ENCODE measurements around the gene CYP46A1. TPM values are rescaled to one million over a fixed set of nuclear protein-coding genes. Genes with fewer than 3 reads are reported as not detected.

The CYP46A1 gene
- polyA plus RNA-seq, 2 donors: 0.16 to 0.20 TPM

DNA sequence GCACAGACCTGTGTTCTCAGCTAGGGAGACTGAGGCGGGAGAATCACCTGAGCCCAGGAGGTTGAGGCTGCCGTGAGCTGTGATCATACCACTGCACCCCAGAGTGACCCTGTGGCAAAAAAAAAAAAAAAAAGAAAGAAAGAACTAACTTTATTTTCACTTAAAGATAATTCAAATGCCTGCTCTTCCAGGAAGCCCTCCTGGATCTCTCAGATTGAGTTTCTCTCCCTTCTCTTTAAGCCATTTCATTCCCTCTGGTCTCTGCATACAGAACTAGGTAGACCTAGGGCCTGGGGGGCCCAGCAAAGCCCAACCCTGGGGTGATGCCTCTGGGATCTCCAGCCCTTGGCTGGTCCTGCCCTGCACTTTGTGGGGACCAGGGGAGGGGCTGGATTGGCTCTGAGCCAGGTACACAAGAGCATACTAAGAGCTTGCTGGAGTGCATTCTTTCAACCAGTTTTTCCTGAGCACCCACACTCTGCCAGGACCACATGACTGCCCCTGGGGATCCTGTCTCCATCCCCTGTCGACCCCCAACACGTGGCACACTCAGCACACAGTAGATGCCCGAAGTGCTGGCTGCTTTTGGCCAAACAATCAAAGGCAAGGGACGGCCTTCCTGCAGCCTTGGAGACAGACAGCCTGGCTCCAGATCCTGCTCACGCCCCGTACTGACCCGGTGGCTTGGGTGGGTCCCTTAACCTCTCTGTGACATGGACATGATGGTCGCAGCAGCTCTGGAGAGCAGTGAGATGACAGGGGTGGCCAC is 52.7 kb downstream of the CYP46A1 start:
- Histone ChIP-seq H3K4me1 (ENCODE audit: control insufficient read depth in 2 of 2, insufficient read depth in 2 of 2, low read length in 1 of 2) (peaks cover 0 to 10% of the 10 kb centered on the region in 2 donors), H3K27ac (ENCODE audit: low read depth in 2 of 2, low read length in 1 of 2) (peak overlapping the region in 1 of 2 donors; percentile 63)

DNA sequence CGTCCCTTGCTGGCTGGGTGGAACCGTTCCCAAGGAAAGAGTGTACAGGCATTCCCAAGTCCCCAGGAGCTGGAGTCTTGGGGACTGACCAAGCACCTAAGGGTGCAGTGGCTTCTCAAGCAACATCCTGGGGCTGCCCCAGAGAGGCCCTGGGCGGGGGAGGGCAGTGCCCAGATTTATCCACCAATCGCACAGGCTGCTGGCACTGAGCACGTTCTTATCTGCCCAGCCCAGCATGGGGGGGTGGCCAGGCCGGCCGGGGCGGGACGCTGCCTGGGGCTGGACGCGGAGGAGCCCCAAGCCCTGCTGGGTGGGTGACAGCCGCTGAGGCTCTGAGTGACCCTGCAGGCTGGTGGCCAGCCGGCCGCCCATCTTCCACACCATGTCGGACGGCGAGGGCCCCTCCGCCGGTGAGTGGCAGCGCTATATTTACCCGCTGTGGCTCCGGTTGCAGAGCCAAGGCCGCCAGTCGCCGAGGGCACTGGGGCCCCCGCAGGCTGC is 53.4 kb downstream of the CYP46A1 start:
- H3K9me3 ChIP-seq (ENCODE audit: control insufficient read depth in 2 of 2, insufficient read depth in 1 of 2, low read depth in 1 of 2, low read length in 1 of 2): no peaks in the 10 kb centered on the region
- peak overlapping the region; percentile 3 to 28 for H3K27ac ChIP-seq (ENCODE audit: low read depth in 2 of 2, low read length in 1 of 2)
- 7 to 20% methylated on average over 22 to 26 of the region's 26 CpGs for WGBS, 2 donors
- no peaks in the 10 kb centered on the region for H3K36me3 ChIP-seq (ENCODE audit: control insufficient read depth in 2 of 2, insufficient read depth in 2 of 2, low read length in 1 of 2)
- no peaks in the 10 kb centered on the region for H3K27me3 ChIP-seq (ENCODE audit: control insufficient read depth in 1 of 2, insufficient read depth in 2 of 2, low read length in 2 of 2)
- H3K4me1 ChIP-seq (ENCODE audit: control insufficient read depth in 2 of 2, insufficient read depth in 2 of 2, low read length in 1 of 2): peaks cover 0 to 9% of the 10 kb centered on the region in 2 donors
- peak overlapping the region; percentile 27 to 46 for H3K4me3 ChIP-seq (ENCODE audit: low read depth in 1 of 2, low read length in 2 of 2)

More for the DNA sequence above, 52.7 kb downstream of the CYP46A1 start:
- Histone ChIP-seq H3K36me3 (ENCODE audit: control insufficient read depth in 2 of 2, insufficient read depth in 2 of 2, low read length in 1 of 2) (no peaks in the 10 kb centered on the region), H3K9me3 (ENCODE audit: control insufficient read depth in 2 of 2, insufficient read depth in 1 of 2, low read depth in 1 of 2, low read length in 1 of 2) (no peaks in the 10 kb centered on the region), H3K27me3 (ENCODE audit: control insufficient read depth in 1 of 2, insufficient read depth in 2 of 2, low read length in 2 of 2) (no peaks in the 10 kb centered on the region), H3K4me3 (ENCODE audit: low read depth in 1 of 2, low read length in 2 of 2) (no peak overlapping the region)
- 24 to 26% methylated on average over 10 of the region's 10 CpGs for WGBS, 2 donors

DNA sequence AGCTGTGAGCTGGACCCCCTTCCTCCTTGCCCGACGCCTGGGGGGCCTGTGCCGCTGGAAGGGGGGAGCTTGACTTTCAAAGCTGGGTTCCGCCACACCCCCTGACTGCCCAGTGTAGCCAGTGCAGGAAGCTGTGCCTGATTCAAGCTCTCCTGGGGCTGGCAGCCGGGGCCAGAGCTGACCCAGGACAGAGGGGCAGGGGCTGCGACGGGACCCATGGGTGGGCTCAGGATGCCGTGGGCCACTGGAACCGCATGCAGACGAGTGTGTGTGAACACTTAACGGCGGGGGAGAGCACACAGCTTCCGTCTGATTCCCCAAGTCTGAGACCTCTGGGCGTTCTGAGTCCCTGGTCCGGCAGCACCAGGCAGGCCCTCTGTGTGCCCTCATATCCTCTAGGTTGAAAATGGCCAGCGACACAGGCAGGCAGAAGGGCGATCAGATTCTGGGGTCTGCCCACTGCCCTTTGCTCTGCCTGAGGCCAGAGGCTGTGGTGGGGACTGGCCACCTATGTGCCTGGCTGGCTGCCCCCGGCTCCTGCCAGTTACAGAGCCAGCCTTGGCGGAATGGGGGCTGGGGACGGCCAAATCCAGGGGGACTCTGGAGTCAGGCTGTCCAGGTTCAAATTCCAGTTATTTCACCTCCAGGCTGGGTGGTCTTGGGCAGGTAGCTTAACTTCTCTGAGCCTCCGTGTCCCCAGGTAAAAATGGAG is 54.0 kb downstream of the CYP46A1 start:
- WGBS, 2 donors: 44 to 45% methylated on average over 21 of the region's 21 CpGs
- Histone ChIP-seq H3K36me3 (ENCODE audit: control insufficient read depth in 2 of 2, insufficient read depth in 2 of 2, low read length in 1 of 2) (no peaks in the 10 kb centered on the region), H3K9me3 (ENCODE audit: control insufficient read depth in 2 of 2, insufficient read depth in 1 of 2, low read depth in 1 of 2, low read length in 1 of 2) (no peaks in the 10 kb centered on the region), H3K4me1 (ENCODE audit: control insufficient read depth in 2 of 2, insufficient read depth in 2 of 2, low read length in 1 of 2) (peaks cover 0 to 9% of the 10 kb centered on the region in 2 donors), H3K27me3 (ENCODE audit: control insufficient read depth in 1 of 2, insufficient read depth in 2 of 2, low read length in 2 of 2) (no peaks in the 10 kb centered on the region), H3K4me3 (ENCODE audit: low read depth in 1 of 2, low read length in 2 of 2) (peak overlapping the region; percentile 27 to 46), H3K27ac (ENCODE audit: low read depth in 2 of 2, low read length in 1 of 2) (peak overlapping the region; percentile 3 to 28)

DNA sequence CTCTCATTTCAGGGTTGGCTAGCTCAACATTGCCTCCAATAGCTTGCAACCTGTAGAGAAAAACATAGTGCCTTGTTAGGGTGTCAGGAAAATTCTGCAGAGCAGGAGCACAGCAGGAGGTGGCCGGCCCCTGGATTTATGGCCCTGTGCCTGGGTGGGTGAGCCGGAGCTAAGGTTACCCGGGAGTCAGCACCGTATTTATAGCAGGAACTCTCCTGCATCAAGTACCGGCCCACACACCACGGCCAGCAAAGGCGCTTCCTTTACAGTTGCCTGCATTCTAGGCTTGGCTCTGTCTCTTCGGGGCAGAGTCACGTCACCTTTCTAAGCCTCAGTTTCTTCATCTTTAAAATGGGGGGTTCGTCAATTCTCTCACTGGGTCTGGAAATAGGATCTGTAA is 56.3 kb downstream of the CYP46A1 start:
- Histone ChIP-seq H3K4me3 (ENCODE audit: low read depth in 1 of 2, low read length in 2 of 2) (no peak overlapping the region), H3K27ac (ENCODE audit: low read depth in 2 of 2, low read length in 1 of 2) (peak overlapping the region; percentile 16 to 27), H3K4me1 (ENCODE audit: control insufficient read depth in 2 of 2, insufficient read depth in 2 of 2, low read length in 1 of 2) (peaks cover 0 to 5% of the 10 kb centered on the region in 2 donors), H3K9me3 (ENCODE audit: control insufficient read depth in 2 of 2, insufficient read depth in 1 of 2, low read depth in 1 of 2, low read length in 1 of 2) (no peaks in the 10 kb centered on the region), H3K36me3 (ENCODE audit: control insufficient read depth in 2 of 2, insufficient read depth in 2 of 2, low read length in 1 of 2) (no peaks in the 10 kb centered on the region), H3K27me3 (ENCODE audit: control insufficient read depth in 1 of 2, insufficient read depth in 2 of 2, low read length in 2 of 2) (no peaks in the 10 kb centered on the region)
- WGBS, 2 donors: 63 to 67% methylated on average over 10 of the region's 10 CpGs

DNA sequence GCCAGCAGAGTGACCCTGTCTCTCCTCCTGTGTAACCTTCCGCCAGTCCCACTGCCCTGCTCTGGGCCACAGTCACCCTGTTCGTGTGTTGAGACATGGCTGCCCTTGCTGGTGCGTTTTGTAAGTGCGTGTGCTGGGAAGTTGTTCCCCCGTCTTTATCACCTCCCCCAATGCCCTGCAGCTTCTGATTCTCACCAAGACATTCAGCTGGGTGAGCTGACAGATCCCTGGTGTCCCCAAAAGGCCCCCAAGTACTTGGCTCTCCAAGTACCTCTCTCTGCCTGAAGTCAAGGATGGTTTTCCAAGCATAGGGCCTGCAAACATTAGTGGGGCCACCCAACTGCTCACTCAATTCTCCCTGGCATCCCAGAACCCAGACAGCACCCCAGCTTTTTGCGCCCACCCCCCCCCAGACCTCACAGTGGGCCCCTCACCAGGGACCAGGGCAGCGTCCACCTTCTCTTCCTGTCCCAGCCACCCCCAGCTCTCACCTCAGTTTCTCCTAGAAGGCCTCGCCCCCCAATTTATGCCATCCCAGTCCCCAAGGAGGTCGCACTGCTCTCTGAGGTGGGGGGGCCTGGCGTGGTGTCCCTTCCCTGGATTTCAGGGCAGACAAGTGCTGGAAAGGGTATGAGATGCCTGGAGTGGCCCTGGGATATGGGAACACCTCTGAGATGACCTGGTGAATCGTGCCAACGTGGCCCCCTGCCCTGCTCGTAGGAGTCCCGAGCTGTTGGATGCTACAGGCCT is 57.3 kb downstream of the CYP46A1 start:
- 87 to 91% methylated on average over 14 of the region's 14 CpGs for WGBS, 2 donors
- Histone ChIP-seq H3K27ac (ENCODE audit: low read depth in 2 of 2, low read length in 1 of 2) (peak overlapping the region in 1 of 2 donors; percentile 5), H3K36me3 (ENCODE audit: control insufficient read depth in 2 of 2, insufficient read depth in 2 of 2, low read length in 1 of 2) (no peaks in the 10 kb centered on the region), H3K27me3 (ENCODE audit: control insufficient read depth in 1 of 2, insufficient read depth in 2 of 2, low read length in 2 of 2) (no peaks in the 10 kb centered on the region), H3K9me3 (ENCODE audit: control insufficient read depth in 2 of 2, insufficient read depth in 1 of 2, low read depth in 1 of 2, low read length in 1 of 2) (no peaks in the 10 kb centered on the region), H3K4me3 (ENCODE audit: low read depth in 1 of 2, low read length in 2 of 2) (no peak overlapping the region), H3K4me1 (ENCODE audit: control insufficient read depth in 2 of 2, insufficient read depth in 2 of 2, low read length in 1 of 2) (peaks cover 0 to 8% of the 10 kb centered on the region in 2 donors)

DNA sequence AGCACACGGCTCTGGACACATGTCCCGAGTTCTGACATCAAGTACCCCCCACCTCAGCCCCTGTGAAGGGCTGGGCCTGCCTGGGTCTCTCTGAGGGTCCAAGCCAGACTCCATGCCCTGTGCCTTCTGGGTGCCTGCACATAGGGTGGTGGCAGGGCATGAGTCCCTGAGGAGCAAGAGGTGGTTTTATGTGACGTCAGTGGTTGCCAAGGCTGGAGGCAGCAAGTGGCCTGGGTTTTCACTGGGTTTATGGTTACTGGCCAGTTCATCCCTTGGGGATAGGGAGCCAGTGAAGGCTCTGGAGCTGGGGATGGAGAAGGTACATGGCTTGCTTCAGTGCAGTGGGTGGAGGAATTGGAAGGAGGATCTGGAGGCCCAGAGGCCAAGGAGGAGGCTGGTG is 58.0 kb downstream of the CYP46A1 start:
- Histone ChIP-seq H3K9me3 (ENCODE audit: control insufficient read depth in 2 of 2, insufficient read depth in 1 of 2, low read depth in 1 of 2, low read length in 1 of 2) (no peaks in the 10 kb centered on the region), H3K36me3 (ENCODE audit: control insufficient read depth in 2 of 2, insufficient read depth in 2 of 2, low read length in 1 of 2) (no peaks in the 10 kb centered on the region), H3K27me3 (ENCODE audit: control insufficient read depth in 1 of 2, insufficient read depth in 2 of 2, low read length in 2 of 2) (no peaks in the 10 kb centered on the region), H3K4me3 (ENCODE audit: low read depth in 1 of 2, low read length in 2 of 2) (no peak overlapping the region), H3K4me1 (ENCODE audit: control insufficient read depth in 2 of 2, insufficient read depth in 2 of 2, low read length in 1 of 2) (peaks cover 0 to 10% of the 10 kb centered on the region in 2 donors), H3K27ac (ENCODE audit: low read depth in 2 of 2, low read length in 1 of 2) (no peak overlapping the region)
- 77 to 88% methylated on average over 3 of the region's 3 CpGs for WGBS, 2 donors

DNA sequence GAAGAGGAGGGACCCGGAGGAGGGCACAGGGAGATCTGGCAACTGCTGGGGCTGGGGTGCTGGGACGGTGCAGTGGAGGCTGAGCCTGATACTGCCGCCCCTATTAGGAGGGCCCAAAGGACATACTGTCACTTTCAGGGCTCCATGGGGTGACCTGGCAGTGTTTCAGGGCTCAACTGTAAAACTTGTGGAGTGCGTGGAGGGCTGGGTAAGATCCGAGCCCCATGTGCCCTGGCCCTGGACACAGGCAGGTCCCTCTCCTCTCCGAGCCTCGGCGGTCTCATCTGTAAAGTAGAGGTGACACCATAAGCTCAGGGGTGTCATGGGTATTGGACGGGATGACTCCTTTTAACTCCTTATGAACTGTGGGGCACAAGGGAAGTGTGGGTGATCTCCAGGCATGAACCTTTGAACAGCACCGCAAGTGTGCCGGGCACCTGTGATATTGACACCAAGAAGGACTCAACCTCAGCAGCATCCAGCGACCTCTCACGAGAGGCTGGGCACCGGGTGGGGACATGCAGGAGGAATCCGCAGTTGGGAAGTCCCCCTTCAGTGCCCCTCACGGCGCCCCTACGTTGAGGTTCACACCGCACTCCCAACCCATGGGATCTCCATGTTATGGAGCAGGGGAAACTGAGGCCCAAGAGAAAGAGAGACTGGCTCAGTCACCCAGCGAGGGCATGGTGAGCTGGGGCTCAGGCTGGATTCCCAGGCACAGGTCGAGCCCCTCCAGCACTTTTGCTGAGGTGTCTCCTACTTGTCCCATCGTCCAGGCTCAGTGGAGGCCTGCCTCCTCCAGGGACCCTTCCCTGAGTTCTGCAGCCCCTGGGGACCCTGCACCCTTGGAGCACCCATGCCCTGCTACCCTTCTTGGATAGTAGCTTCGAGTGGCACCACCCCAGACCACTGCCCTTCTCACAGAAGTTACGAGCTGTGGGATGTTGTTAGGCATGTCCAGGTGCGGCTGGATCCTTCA is 58.7 kb downstream of the CYP46A1 start:
- WGBS, 2 donors: 89 to 92% methylated on average over 24 to 25 of the region's 25 CpGs
- H3K9me3 ChIP-seq (ENCODE audit: control insufficient read depth in 2 of 2, insufficient read depth in 1 of 2, low read depth in 1 of 2, low read length in 1 of 2): no peaks in the 10 kb centered on the region
- no peaks in the 10 kb centered on the region for H3K27me3 ChIP-seq (ENCODE audit: control insufficient read depth in 1 of 2, insufficient read depth in 2 of 2, low read length in 2 of 2)
- H3K4me1 ChIP-seq (ENCODE audit: control insufficient read depth in 2 of 2, insufficient read depth in 2 of 2, low read length in 1 of 2): peaks cover 4 to 8% of the 10 kb centered on the region in 2 donors
- no peak overlapping the region for H3K4me3 ChIP-seq (ENCODE audit: low read depth in 1 of 2, low read length in 2 of 2)
- H3K27ac ChIP-seq (ENCODE audit: low read depth in 2 of 2, low read length in 1 of 2): no peak overlapping the region
- H3K36me3 ChIP-seq (ENCODE audit: control insufficient read depth in 2 of 2, insufficient read depth in 2 of 2, low read length in 1 of 2): no peaks in the 10 kb centered on the region

DNA sequence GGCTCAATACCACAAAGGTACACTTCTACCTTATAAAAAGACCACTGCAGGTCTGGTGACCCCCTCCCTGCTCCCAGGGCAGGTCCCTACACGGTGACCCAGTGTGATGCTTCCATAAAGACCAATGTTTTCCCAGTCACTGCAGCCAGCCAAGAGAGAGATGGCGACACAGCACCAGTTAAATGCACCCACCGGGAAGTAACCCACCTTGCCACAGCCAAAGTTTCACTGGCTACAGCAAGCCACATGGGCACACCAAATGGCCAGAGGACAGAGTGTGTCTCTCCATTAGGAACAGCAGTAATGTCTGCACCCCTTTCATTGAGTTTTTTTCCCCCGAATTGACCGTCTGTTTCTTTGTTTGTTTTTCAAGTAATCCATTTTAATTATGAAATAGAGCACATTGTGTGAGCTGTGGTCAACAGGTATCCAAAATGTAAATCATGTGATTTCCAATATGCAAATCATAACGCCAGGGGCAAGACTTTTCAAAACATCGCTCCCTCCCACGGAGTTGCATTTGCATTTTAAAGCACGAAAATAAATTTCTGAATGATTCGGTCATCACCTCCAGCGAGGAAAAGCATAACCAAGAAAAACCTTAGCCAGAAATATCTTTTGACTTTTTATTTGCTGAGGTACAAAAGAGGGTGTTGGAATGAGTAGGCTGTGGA is 60.2 kb downstream of the CYP46A1 start:
- Histone ChIP-seq H3K4me3 (ENCODE audit: low read depth in 1 of 2, low read length in 2 of 2) (no peak overlapping the region), H3K9me3 (ENCODE audit: control insufficient read depth in 2 of 2, insufficient read depth in 1 of 2, low read depth in 1 of 2, low read length in 1 of 2) (no peaks in the 10 kb centered on the region), H3K36me3 (ENCODE audit: control insufficient read depth in 2 of 2, insufficient read depth in 2 of 2, low read length in 1 of 2) (no peaks in the 10 kb centered on the region), H3K27me3 (ENCODE audit: control insufficient read depth in 1 of 2, insufficient read depth in 2 of 2, low read length in 2 of 2) (no peaks in the 10 kb centered on the region), H3K4me1 (ENCODE audit: control insufficient read depth in 2 of 2, insufficient read depth in 2 of 2, low read length in 1 of 2) (peaks cover 4 to 6% of the 10 kb centered on the region in 2 donors), H3K27ac (ENCODE audit: low read depth in 2 of 2, low read length in 1 of 2) (peak overlapping the region; percentile 14 to 51)
- WGBS, 2 donors: 44 to 51% methylated on average over 11 of the region's 11 CpGs

All from esophagus (tissue), 2 donors.